VCaP (cell line): ENCODE measurements around the gene OTOG.

ENCODE experiments used
- H3K27ac ChIP-seq: fragments of 450-650 bp; 2 replicates; pipeline ENCODE4 v1.5.1; 2017
- TF ChIP-seq, protein P1 (sequence below): fragments of 450-650 bp; conservative IDR thresholded peaks from 2 replicates; pipeline ENCODE4 v1.5.1; 2017; ENCODE audit warnings: mild to moderate bottlenecking, moderate library complexity

The OTOG gene

DNA sequence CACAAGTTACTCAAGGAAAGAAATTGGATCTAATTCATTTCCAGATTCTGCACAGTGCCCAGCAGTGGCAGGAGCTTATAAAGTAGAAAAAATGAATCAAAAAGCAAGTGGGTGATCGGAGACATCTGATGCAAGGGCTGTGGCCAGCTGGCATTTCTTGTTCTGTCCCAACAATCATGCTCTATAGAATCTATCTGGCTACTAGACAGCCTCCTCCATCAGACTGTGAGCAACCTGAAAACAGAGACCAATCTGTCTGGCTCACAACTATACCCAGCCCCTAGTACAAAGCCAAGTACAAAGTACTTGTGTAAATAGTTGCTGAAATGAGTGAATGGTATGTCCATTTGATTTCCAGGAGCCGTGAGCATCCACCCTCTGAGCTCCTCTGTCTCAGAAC, 14.3 kb upstream of the OTOG start:
- TF ChIP-seq, protein P1, sequence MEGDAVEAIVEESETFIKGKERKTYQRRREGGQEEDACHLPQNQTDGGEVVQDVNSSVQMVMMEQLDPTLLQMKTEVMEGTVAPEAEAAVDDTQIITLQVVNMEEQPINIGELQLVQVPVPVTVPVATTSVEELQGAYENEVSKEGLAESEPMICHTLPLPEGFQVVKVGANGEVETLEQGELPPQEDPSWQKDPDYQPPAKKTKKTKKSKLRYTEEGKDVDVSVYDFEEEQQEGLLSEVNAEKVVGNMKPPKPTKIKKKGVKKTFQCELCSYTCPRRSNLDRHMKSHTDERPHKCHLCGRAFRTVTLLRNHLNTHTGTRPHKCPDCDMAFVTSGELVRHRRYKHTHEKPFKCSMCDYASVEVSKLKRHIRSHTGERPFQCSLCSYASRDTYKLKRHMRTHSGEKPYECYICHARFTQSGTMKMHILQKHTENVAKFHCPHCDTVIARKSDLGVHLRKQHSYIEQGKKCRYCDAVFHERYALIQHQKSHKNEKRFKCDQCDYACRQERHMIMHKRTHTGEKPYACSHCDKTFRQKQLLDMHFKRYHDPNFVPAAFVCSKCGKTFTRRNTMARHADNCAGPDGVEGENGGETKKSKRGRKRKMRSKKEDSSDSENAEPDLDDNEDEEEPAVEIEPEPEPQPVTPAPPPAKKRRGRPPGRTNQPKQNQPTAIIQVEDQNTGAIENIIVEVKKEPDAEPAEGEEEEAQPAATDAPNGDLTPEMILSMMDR, result no peak
- no peak overlapping the region for H3K27ac ChIP-seq

DNA sequence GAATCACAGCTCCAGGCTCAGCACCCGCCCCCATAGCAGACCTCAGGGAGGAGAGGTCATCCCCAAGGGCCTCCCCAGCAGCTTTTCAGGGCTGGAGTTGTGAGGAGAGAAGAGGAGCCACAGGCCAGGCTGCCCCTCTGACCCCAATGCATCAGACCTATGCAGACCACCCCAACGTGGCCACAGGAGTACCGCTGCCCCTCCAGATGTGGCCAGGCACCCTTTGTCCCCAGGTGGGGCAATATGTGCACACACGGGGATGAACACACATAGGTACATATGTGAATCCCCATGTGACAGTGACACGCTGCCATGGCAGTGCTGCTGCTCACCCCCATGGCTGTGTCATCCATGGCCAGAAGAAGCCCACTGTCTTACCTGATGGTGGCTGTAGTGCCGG, 13.7 kb upstream of the OTOG start:
- no peak overlapping the region for H3K27ac ChIP-seq
- TF ChIP-seq, protein P1, result no peak

DNA sequence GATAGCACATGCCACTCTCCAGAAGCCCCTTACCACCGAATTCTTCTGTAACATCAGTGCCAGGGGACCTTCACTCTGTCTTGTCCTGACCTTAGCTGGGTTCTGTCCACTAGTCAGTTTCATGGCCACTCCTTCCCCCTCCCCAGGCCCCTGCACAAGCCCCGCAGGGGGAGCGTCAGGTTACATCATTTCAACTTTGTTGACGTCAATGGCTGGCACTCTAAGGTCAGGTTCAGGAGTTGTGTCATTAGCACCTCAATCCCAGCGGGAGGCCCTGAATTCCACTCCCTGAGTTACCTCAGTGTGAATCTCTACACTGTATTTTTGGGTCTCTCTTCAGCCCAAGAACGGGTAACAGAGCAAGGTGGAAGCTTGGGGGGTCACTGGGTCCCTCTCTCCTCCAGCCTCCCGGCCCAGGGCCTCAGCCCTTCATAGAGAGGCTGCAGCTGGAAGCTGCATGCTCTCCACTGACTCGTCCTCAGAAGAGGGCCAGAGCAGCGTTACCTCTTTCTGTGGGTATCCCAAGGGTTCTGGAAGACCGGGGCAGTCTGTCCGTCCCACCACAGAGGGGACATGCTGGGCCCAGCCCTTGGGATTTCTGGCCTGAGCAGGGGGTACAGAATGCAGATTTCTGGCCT, 13.2 kb upstream of the OTOG start:
- H3K27ac ChIP-seq, result no peak overlapping the region
- TF ChIP-seq, protein P1, result no peak

DNA sequence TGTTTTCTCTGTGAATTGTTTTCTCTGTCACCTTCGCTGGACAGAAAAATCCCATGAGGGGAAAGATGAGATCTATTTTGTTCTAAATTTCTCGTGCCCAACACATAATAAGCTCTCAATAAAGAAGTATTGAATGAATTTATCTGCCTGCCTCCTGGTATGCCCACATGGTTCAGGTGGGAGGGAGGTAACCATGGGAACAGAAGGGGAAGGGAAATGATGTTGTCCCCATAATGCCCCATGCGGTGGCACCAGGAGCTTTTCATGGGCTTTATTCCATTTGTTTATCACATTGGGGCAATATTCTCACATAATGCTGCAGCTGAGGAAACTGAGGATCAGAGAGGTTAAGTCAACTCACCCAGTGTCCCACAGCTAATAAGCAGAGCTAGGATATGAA, 11.6 kb upstream of the OTOG start:
- TF ChIP-seq, protein P1, result no peak
- H3K27ac ChIP-seq, result no peak overlapping the region

DNA sequence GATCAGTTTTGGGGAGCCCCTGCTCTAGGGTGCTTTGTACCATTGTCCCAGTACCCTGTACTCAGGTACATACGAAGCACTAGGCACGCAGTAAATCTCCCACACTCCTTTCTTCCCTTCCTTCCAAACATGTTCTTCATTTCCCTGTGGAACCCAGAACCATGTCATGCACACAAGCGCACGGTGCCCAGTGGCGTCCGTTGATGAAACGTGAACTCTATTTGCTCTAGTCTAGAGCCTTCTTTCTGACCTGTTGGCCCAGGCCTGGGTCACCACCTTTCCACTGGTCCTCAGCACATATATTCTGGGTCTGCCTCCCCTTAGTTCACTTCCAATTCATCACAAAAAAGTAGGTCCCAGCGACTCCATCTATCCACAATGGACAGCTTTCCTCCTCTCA, 9.8 kb upstream of the OTOG start:
- TF ChIP-seq, protein P1, result no peak
- H3K27ac ChIP-seq, result no peak overlapping the region

DNA sequence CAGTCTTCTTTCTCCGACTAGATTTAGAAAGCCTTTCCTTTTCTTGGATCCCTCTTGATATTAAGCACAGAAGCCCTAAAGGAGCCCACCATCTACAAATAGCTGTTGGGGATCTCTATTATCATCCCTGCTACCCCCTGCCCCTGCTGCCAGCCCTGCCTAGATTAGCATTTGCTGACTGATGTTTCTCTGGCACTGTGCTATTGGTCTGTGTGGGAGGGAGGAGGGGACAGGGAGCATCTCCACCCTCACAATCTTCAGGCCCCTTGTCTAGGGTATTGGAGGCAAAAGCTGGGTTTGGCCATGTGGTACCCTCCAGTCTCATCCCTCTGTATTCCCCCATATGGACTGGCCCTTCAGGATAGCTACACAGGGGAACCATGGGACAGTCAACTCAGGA, 9.0 kb upstream of the OTOG start:
- TF ChIP-seq, protein P1, result no peak
- no peak overlapping the region for H3K27ac ChIP-seq

DNA sequence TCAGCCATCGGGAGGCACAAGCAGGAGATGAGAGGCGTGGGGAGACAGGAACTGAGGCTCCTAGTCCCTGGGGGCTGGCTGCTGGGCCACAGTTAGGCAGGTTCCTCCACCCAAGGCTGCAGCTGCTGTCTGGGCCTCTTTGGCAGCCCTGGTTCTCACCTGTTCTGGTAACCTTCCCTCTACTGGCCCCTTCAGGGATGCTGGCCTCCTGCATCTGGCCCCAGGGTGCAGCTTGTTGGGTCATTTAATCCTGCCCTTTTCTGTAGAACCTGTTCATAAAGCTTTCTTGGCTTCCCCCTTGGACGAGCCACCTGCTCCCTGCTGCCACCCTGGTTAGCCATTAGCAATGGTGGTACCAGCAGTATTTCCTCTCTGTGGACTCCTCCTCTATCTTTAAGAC, 8.3 kb upstream of the OTOG start:
- H3K27ac ChIP-seq, result no peak overlapping the region
- TF ChIP-seq, protein P1, result no peak
